Right cardiac atrium (tissue), 5 donors: Measurements from ENCODE around the gene AKR1D1. TPM values are rescaled to one million over a fixed set of nuclear protein-coding genes. Genes with fewer than 3 reads are reported as not detected.
"Not testable (repeated sequence)": the region's sequence is repeated elsewhere in the genome, so short reads cannot be mapped to it uniquely, and the experiment has no call there.

Experiments
- ATAC-seq, 2 donors: fragments of 200-7000 bp; cut with Tn5 transposase; one replicate each; pipeline versions ENCODE4 v1.8.0 to v1.9.1; 2020; ENCODE audit warnings: moderate library complexity in 2 of 2, mild to moderate bottlenecking in 1 of 2
- DNase-seq, 3 donors: peaks; one replicate each; pipeline ENCODE4 v3.0.0-alpha.2; 2020
- H3K27ac ChIP-seq: one replicate; pipeline ENCODE4 v1.5.1; 2013; ENCODE audit warnings: mild to moderate bottlenecking, low read length, control low read depth, moderate library complexity
- H3K27me3 ChIP-seq: one replicate; pipeline ENCODE4 v1.6.1; 2013; ENCODE audit not compliant: control insufficient read depth, insufficient read depth
- H3K4me1 ChIP-seq: one replicate; pipeline ENCODE4 v1.6.1; 2013; ENCODE audit warnings: low read length; ENCODE audit not compliant: control insufficient read depth, insufficient read depth
- H3K4me3 ChIP-seq: one replicate; pipeline ENCODE4 v1.5.1; 2013; ENCODE audit warnings: low read length, control low read depth
- H3K9me3 ChIP-seq: one replicate; pipeline ENCODE4 v1.6.1; 2013; ENCODE audit warnings: low read length; ENCODE audit not compliant: control insufficient read depth
- WGBS: extraction: QIAGEN DNeasy Blood & Tissue Kit; methylation state at CpG from one replicate; pipeline ENCODE4 v1.1.7; 2013; 5-methylcytosine and 5-hydroxymethylcytosine counted together
- intact Hi-C, 4 donors: fragments of 100-400 bp; cut with DNase I; formaldehyde crosslinking; loops; one replicate each; pipeline versions ENCODE4 v1.11.0 to v1.14.0; 2022 to 2023
- polyA plus RNA-seq: library from polyadenylated mRNA; stranded (reverse); fragments of 200-250 nt; gene quantifications from one replicate; pipeline ENCODE4 v1.2.3, GENCODE V29; 2013
- total RNA-seq, 4 donors: library from RNA; stranded (reverse); fragmentation: NEBNext Ultra II Directional; extraction: Animal tissue kit (Norgen Biotek cat#: 25700); gene quantifications; one replicate each; pipeline ENCODE4 v1.2.1, GENCODE V29; 2021
- donor health status: healthy with polysubstance abuse.
- donor health status: DM: no; HTN: yes; CAD: no.
- donor health status: DM: no; HTN: no; CAD: no.
- donor health status: DM: no; HTN: yes; CAD: no; lungs with severe emphysema.
- donor health status: DM: yes; HTN: yes; CAD: no.

Gene AKR1D1
- total and polyA plus RNA-seq, 5 donors: not detected

DNA sequence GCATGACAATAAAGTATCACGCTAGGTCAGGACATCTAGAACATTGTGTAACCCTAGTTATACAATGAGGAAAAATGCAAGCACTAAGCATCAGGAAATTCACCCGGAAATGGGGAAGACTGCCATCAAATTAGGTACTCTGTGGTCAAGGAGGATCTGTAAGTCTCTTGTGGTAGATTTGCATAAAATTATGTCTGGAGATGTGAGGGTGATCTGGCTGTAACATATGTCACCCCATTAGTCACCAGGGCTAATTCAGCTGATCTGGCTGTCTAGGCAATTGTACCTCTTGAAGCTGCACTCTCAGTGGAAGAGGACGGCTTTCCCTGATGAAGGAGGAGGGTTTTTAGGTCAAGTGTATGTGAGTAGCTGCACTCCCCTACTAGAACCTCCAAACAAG, 14.8 kb downstream of the AKR1D1 start:
- no peak for DNase-seq
- no peaks in the 10 kb centered on the region for H3K9me3 ChIP-seq
- ATAC-seq: no peak
- 72% methylated on average over 3 of the region's 3 CpGs for WGBS
- no peak overlapping the region for H3K27ac ChIP-seq
- H3K4me3 ChIP-seq: no peak overlapping the region
- H3K4me1 ChIP-seq: no peaks in the 10 kb centered on the region
- intact Hi-C loops: no loop called here
- no peaks in the 10 kb centered on the region for H3K27me3 ChIP-seq

DNA sequence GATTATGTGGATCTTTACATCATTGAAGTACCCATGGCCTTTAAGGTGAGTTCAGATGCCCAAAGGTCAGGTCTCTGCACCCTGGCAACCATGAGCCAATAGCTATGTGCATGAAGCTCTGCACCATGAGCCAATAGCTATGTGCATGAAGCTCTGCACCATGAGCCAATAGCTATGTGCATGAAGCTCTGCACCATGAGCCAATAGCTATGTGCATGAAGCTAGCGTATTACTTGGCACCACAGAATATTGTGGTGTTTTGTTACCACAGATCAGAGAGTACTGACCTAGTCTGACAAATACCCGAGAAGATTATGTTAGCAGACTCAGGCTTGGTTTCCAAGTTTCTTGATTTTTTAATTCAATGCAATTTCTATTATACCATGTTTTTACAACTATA, 15.6 kb downstream of the AKR1D1 start:
- ATAC-seq, H3K9me3 ChIP-seq, H3K4me1 ChIP-seq, intact Hi-C loops, H3K27me3 ChIP-seq, DNase-seq, H3K4me3 ChIP-seq, H3K27ac ChIP-seq: not testable (repeated sequence)
- 81% methylated on average over 2 of the region's 2 CpGs for WGBS

GRCh38 chr7:138092486-138093028, 16.3 kb downstream of the AKR1D1 start:
- no peak for DNase-seq
- intact Hi-C loops: no loop called here
- H3K4me1 ChIP-seq: no peaks in the 10 kb centered on the region
- H3K27me3 ChIP-seq: no peaks in the 10 kb centered on the region
- 91% methylated on average over 6 of the region's 6 CpGs for WGBS
- H3K9me3 ChIP-seq: no peaks in the 10 kb centered on the region
- H3K27ac ChIP-seq: no peak overlapping the region
- no peak overlapping the region for H3K4me3 ChIP-seq
- no peak for ATAC-seq

GRCh38 chr7:138095972-138096935, 20.0 kb downstream of the AKR1D1 start:
- Histone ChIP-seq H3K27ac (no peak overlapping the region), H3K4me3 (no peak overlapping the region), H3K27me3 (no peaks in the 10 kb centered on the region), H3K4me1 (no peaks in the 10 kb centered on the region), H3K9me3 (no peaks in the 10 kb centered on the region)
- DNase-seq (no peak), ATAC-seq (no peak)
- intact Hi-C loops: no loop called here
- WGBS: 82% methylated on average over 8 of the region's 8 CpGs

GRCh38 chr7:138097064-138097741, 20.9 kb downstream of the AKR1D1 start:
- Histone ChIP-seq H3K4me1 (no peaks in the 10 kb centered on the region), H3K27me3 (no peaks in the 10 kb centered on the region), H3K4me3 (no peak overlapping the region), H3K27ac (no peak overlapping the region), H3K9me3 (no peaks in the 10 kb centered on the region)
- intact Hi-C loops: no loop called here
- ATAC-seq (no peak), DNase-seq (no peak)
- WGBS: 81% methylated on average over 3 of the region's 3 CpGs

DNA sequence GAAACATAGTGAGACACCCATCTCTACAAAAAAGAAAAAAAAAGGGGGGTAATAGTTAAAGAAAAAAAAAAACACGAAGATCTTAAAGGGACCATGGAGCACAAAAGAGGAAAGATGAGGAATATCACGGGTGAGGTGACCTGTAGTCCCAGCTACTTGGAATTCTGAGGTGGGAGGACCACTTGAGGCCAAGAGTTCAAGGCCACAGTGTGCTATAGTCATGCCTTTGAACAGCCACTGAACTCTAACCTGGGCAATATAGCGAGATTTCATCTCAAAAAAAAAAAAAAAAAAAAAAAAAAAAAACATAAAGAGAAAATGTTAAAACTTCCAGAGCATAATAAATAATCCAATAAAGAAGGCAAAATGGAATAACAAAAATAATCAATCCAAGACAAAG, 23.6 kb downstream of the AKR1D1 start:
- no peaks in the 10 kb centered on the region for H3K27me3 ChIP-seq
- H3K9me3 ChIP-seq: no peaks in the 10 kb centered on the region
- intact Hi-C loops: no loop called here
- WGBS: 94% methylated on average over 3 of the region's 3 CpGs
- no peaks in the 10 kb centered on the region for H3K4me1 ChIP-seq
- ATAC-seq: no peak
- DNase-seq: no peak
- H3K4me3 ChIP-seq: no peak overlapping the region
- H3K27ac ChIP-seq: no peak overlapping the region

DNA sequence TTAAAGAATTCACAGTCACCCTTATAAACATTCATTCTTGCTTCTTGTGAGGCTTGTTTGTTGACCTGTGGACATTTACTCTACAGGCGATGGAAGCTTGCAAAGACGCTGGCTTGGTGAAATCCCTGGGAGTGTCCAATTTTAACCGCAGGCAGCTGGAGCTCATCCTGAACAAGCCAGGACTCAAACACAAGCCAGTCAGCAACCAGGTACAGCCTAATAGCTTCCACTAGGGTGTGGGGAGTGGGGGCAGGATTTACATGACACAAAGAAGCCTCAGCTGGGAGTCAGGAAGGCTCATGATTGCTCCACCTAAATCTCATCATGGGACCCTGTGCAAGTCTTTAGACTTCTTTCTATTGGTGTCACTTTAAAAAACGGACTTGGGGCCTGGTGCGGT, 29.0 kb downstream of the AKR1D1 start:
- 92% methylated on average over 5 of the region's 5 CpGs for WGBS
- intact Hi-C loops: no loop called here
- DNase-seq (no peak), ATAC-seq (no peak)
- Histone ChIP-seq H3K27me3 (no peaks in the 10 kb centered on the region), H3K4me1 (no peaks in the 10 kb centered on the region), H3K9me3 (no peaks in the 10 kb centered on the region), H3K27ac (no peak overlapping the region), H3K4me3 (no peak overlapping the region)

DNA sequence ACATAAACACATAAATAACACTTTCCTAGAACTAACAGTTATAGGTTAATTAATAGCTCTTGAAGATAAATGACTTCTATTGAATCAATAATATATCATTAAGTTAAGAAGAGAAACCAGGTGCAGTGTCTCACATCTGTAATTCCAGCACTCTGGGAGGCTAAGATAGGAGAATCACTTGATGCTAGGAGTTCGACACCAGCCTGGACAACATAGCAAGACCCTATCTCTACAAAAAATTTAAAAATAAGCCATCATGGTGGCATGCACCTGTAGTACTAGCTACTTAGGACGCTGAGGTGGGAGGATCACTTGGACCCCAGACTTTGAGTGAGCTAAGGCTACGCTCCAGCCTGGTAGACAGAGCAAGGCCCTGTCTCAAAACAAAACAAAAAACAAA, 38.8 kb downstream of the AKR1D1 start:
- DNase-seq: no peak
- H3K4me3 ChIP-seq: no peak overlapping the region
- H3K27ac ChIP-seq: no peak overlapping the region
- no peaks in the 10 kb centered on the region for H3K4me1 ChIP-seq
- no peaks in the 10 kb centered on the region for H3K27me3 ChIP-seq
- WGBS: 94% methylated on average over 3 of the region's 3 CpGs
- ATAC-seq: no peak
- H3K9me3 ChIP-seq: no peaks in the 10 kb centered on the region
- intact Hi-C loops: no loop called here

DNA sequence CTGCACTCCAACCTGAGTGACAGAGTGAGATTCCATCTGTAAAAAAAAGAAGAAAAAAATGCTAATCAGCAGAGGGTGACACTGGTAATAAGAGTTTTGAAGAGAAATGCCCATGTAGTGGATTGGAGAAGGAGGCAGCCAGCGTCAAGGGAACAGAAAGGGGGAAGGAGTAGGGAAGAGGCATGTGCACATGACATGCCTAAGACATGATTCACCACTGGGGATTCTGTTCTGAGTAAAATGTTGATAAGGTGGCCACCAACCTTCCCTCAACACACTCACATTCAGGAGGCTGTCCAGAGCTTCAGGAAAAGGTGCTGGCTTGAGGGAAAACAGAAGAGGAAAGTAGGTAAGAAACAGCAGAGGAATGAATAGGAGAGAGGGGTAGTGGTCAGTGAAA, 39.9 kb downstream of the AKR1D1 start:
- H3K4me1 ChIP-seq: no peaks in the 10 kb centered on the region
- H3K9me3 ChIP-seq: no peaks in the 10 kb centered on the region
- ATAC-seq (no peak), DNase-seq (no peak)
- H3K4me3 ChIP-seq: no peak overlapping the region
- H3K27ac ChIP-seq: no peak overlapping the region
- no peaks in the 10 kb centered on the region for H3K27me3 ChIP-seq
- WGBS: 38% methylated on average over 1 of the region's 1 CpG
- intact Hi-C loops: no loop called here

- 59% methylated on average over 2 of the region's 2 CpGs for WGBS
- Histone ChIP-seq H3K4me3 (no peak overlapping the region), H3K27me3 (no peaks in the 10 kb centered on the region), H3K27ac (no peak overlapping the region), H3K4me1 (no peaks in the 10 kb centered on the region), H3K9me3 (no peaks in the 10 kb centered on the region)
- ATAC-seq: no peak
- intact Hi-C loops: no loop called here
- DNase-seq: no peak
Observed at GRCh38 chr7:138116892-138117291, 40.6 kb downstream of the AKR1D1 start.

DNA sequence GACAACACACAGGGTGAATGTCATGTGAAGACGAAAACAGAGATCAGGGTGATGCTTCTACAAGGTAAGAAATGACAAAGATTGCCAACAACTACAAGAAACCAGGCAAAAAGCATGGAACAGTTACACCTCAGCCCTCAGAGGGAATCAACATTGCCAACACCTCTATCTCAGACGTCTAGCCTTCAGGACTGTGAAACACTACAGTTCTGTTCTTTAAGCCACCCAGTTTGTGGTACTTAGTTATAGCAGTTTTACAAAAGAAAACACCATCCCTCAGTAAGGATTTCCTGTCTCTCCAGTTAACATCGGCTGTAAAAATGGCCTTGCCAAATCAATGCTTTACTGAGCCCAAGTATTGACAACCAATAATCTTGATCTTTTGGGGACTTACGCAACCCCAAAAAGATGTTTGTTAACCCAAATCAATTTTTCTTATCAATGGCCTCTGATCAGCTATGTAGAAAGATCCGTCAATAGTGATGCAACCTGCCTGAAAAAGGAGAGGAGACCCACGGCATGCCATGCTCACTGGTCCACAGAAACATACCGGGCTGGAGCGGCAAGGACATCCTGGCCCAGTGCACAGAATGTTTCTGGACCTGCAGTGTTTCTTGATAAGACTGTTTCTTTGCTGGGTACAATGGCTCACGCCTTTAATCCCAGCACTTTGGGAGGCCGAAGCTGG, 44.0 kb downstream of the AKR1D1 start:
- ATAC-seq (no peak), DNase-seq (no peak)
- no peaks in the 10 kb centered on the region for H3K27me3 ChIP-seq
- 84% methylated on average over 10 of the region's 10 CpGs for WGBS
- intact Hi-C loops: no loop called here
- no peak overlapping the region for H3K27ac ChIP-seq
- no peaks in the 10 kb centered on the region for H3K9me3 ChIP-seq
- H3K4me1 ChIP-seq: no peaks in the 10 kb centered on the region
- no peak overlapping the region for H3K4me3 ChIP-seq
